SK-N-SH treated with all-trans-retinoic acid at 6 μM for 48 hours (cell line): ENCODE data around the gene KAT2B.

Source experiments
- ESRRG ChIP-seq: fragments of 250-450 bp; sonication (Bioruptor Pico); IDR thresholded peaks from 2 replicates; pipeline ENCODE4 v1.6.1; 2021; ENCODE audit warnings: mild to moderate bottlenecking
- GLIS3 ChIP-seq: fragments of 250-450 bp; sonication (Bioruptor Pico); IDR thresholded peaks from 2 replicates; pipeline ENCODE4 v1.5.0; 2020; ENCODE audit warnings: mild to moderate bottlenecking, moderate library complexity
- PATZ1 ChIP-seq: fragments of 250-450 bp; sonication (Bioruptor Pico); IDR thresholded peaks from 2 replicates; pipeline ENCODE4 v1.8.0; 2020; ENCODE audit warnings: mild to moderate bottlenecking, moderate library complexity, borderline replicate concordance
- TOX ChIP-seq: fragments of 250-450 bp; sonication (Bioruptor Pico); IDR thresholded peaks from 2 replicates; pipeline ENCODE4 v1.8.0; 2021; ENCODE audit warnings: mild to moderate bottlenecking, moderate library complexity, borderline replicate concordance
- ZFP3 ChIP-seq: fragments of 250-450 bp; sonication (Bioruptor Pico); IDR thresholded peaks from 2 replicates; pipeline ENCODE4 v1.5.0; 2020; ENCODE audit warnings: mild to moderate bottlenecking, moderate library complexity
- TF ChIP-seq, protein P1 (sequence below): fragments of 250-450 bp; sonication (Bioruptor Pico); IDR thresholded peaks from 2 replicates; pipeline ENCODE4 v1.5.1; 2020; ENCODE audit warnings: low read depth, mild to moderate bottlenecking, moderate library complexity

GRCh38 chr3:20056725-20057611, 16.7 kb downstream of the KAT2B start:
- TF ChIP-seq PATZ1 (CRISPR knock-in tag) (no peak), ESRRG (CRISPR knock-in tag) (no peak), TOX (CRISPR knock-in tag) (no peak), ZFP3 (CRISPR knock-in tag) (no peak), GLIS3 (CRISPR knock-in tag) (no peak)
- TF ChIP-seq, protein P1, sequence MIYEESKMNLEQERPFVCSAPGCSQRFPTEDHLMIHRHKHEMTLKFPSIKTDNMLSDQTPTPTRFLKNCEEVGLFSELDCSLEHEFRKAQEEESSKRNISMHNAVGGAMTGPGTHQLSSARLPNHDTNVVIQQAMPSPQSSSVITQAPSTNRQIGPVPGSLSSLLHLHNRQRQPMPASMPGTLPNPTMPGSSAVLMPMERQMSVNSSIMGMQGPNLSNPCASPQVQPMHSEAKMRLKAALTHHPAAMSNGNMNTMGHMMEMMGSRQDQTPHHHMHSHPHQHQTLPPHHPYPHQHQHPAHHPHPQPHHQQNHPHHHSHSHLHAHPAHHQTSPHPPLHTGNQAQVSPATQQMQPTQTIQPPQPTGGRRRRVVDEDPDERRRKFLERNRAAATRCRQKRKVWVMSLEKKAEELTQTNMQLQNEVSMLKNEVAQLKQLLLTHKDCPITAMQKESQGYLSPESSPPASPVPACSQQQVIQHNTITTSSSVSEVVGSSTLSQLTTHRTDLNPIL (CRISPR knock-in tag), result no peak
